ENCODE measurements around the gene FAM151A.
A peak's percentile ranks its signal among the peaks of the same experiment; 100 is the strongest.

FAM151A gene

GRCh38 chr1:54614024-54614423 is 9.3 kb downstream of the FAM151A start:
- no peaks in the 10 kb centered on the region for H3K36me3 Mint-ChIP-seq (ENCODE audit: low read depth)
- H3K27ac Mint-ChIP-seq: no peak overlapping the region
- H3K9me3 Mint-ChIP-seq: no peaks in the 10 kb centered on the region
- no peak for DNase-seq
- no peaks in the 10 kb centered on the region for H3K4me1 Mint-ChIP-seq (ENCODE audit: low read depth)
- H3K4me3 Mint-ChIP-seq: no peak overlapping the region
- no peaks in the 10 kb centered on the region for H3K27me3 Mint-ChIP-seq

- Mint-ChIP-seq H3K36me3 (ENCODE audit: low read depth) (no peaks in the 10 kb centered on the region), H3K9me3 (no peaks in the 10 kb centered on the region), H3K27ac (no peak overlapping the region), H3K4me1 (ENCODE audit: low read depth) (no peaks in the 10 kb centered on the region), H3K27me3 (no peaks in the 10 kb centered on the region), H3K4me3 (no peak overlapping the region)
- no peak for DNase-seq
Observed at GRCh38 chr1:54611621-54612020, 11.7 kb downstream of the FAM151A start.

- Mint-ChIP-seq H3K4me1 (ENCODE audit: low read depth) (no peaks in the 10 kb centered on the region), H3K27ac (no peak overlapping the region), H3K9me3 (no peaks in the 10 kb centered on the region), H3K36me3 (ENCODE audit: low read depth) (no peaks in the 10 kb centered on the region), H3K4me3 (no peak overlapping the region), H3K27me3 (no peaks in the 10 kb centered on the region)
- no peak for DNase-seq
Observed at GRCh38 chr1:54610601-54611580, 12.4 kb downstream of the FAM151A start.

GRCh38 chr1:54610048-54610447 is 13.3 kb downstream of the FAM151A start:
- no peak for DNase-seq
- Mint-ChIP-seq H3K36me3 (ENCODE audit: low read depth) (no peaks in the 10 kb centered on the region), H3K27me3 (no peaks in the 10 kb centered on the region), H3K4me3 (no peak overlapping the region), H3K4me1 (ENCODE audit: low read depth) (peaks cover 4% of the 10 kb centered on the region), H3K9me3 (no peaks in the 10 kb centered on the region), H3K27ac (no peak overlapping the region)

- Mint-ChIP-seq H3K9me3 (no peaks in the 10 kb centered on the region), H3K27ac (no peak overlapping the region), H3K36me3 (ENCODE audit: low read depth) (no peaks in the 10 kb centered on the region), H3K27me3 (no peaks in the 10 kb centered on the region), H3K4me3 (no peak overlapping the region), H3K4me1 (ENCODE audit: low read depth) (peaks cover 10% of the 10 kb centered on the region)
- DNase-seq: no peak
Observed at GRCh38 chr1:54609301-54609921, 13.9 kb downstream of the FAM151A start.

- Mint-ChIP-seq H3K27me3 (no peaks in the 10 kb centered on the region), H3K27ac (no peak overlapping the region), H3K36me3 (ENCODE audit: low read depth) (no peaks in the 10 kb centered on the region), H3K4me1 (ENCODE audit: low read depth) (peaks cover 15% of the 10 kb centered on the region), H3K4me3 (no peak overlapping the region), H3K9me3 (no peaks in the 10 kb centered on the region)
- no peak for DNase-seq
Observed at GRCh38 chr1:54608566-54609230, 14.6 kb downstream of the FAM151A start.

GRCh38 chr1:54607821-54608565 is 15.3 kb downstream of the FAM151A start:
- Mint-ChIP-seq H3K27ac (no peak overlapping the region), H3K27me3 (no peaks in the 10 kb centered on the region)

GRCh38 chr1:54606990-54607325 is 16.4 kb downstream of the FAM151A start:
- H3K4me1 Mint-ChIP-seq (ENCODE audit: low read depth): peaks cover 15% of the 10 kb centered on the region
- H3K4me3 Mint-ChIP-seq: no peak overlapping the region
- no peaks in the 10 kb centered on the region for H3K36me3 Mint-ChIP-seq (ENCODE audit: low read depth)
- H3K9me3 Mint-ChIP-seq: no peaks in the 10 kb centered on the region
- H3K27me3 Mint-ChIP-seq: no peaks in the 10 kb centered on the region
- no peak overlapping the region for H3K27ac Mint-ChIP-seq
- DNase-seq: no peak

More at GRCh38 chr1:54607821-54608565, 15.3 kb downstream of the FAM151A start:
- Mint-ChIP-seq H3K4me1 (ENCODE audit: low read depth) (peaks cover 15% of the 10 kb centered on the region), H3K4me3 (no peak overlapping the region), H3K9me3 (no peaks in the 10 kb centered on the region), H3K36me3 (ENCODE audit: low read depth) (no peaks in the 10 kb centered on the region)
- DNase-seq: no peak

- H3K27me3 Mint-ChIP-seq: no peaks in the 10 kb centered on the region
- H3K27ac Mint-ChIP-seq: no peak overlapping the region
- no peak overlapping the region for H3K4me3 Mint-ChIP-seq
- no peaks in the 10 kb centered on the region for H3K9me3 Mint-ChIP-seq
- no peak for DNase-seq
- H3K36me3 Mint-ChIP-seq (ENCODE audit: low read depth): no peaks in the 10 kb centered on the region
- H3K4me1 Mint-ChIP-seq (ENCODE audit: low read depth): peaks cover 15% of the 10 kb centered on the region
Observed at GRCh38 chr1:54606096-54606989, 17.0 kb downstream of the FAM151A start.

GRCh38 chr1:54604572-54605370 is 18.6 kb downstream of the FAM151A start:
- no peaks in the 10 kb centered on the region for H3K27me3 Mint-ChIP-seq
- peaks cover 15% of the 10 kb centered on the region for H3K4me1 Mint-ChIP-seq (ENCODE audit: low read depth)
- peak; percentile 45 for DNase-seq
- H3K27ac Mint-ChIP-seq: peak overlapping the region; percentile 59
- H3K4me3 Mint-ChIP-seq: no peak overlapping the region
- no peaks in the 10 kb centered on the region for H3K9me3 Mint-ChIP-seq
- no peaks in the 10 kb centered on the region for H3K36me3 Mint-ChIP-seq (ENCODE audit: low read depth)

GRCh38 chr1:54604051-54604450 is 19.3 kb downstream of the FAM151A start:
- Mint-ChIP-seq H3K36me3 (ENCODE audit: low read depth) (no peaks in the 10 kb centered on the region), H3K27ac (no peak overlapping the region), H3K9me3 (no peaks in the 10 kb centered on the region), H3K4me1 (ENCODE audit: low read depth) (peaks cover 15% of the 10 kb centered on the region), H3K27me3 (no peaks in the 10 kb centered on the region), H3K4me3 (no peak overlapping the region)
- DNase-seq: no peak

- H3K4me3 Mint-ChIP-seq: no peak overlapping the region
- H3K27me3 Mint-ChIP-seq: no peaks in the 10 kb centered on the region
- H3K4me1 Mint-ChIP-seq (ENCODE audit: low read depth): peaks cover 15% of the 10 kb centered on the region
- no peaks in the 10 kb centered on the region for H3K9me3 Mint-ChIP-seq
- H3K27ac Mint-ChIP-seq: no peak overlapping the region
- H3K36me3 Mint-ChIP-seq (ENCODE audit: low read depth): no peaks in the 10 kb centered on the region
- DNase-seq: no peak
Observed at GRCh38 chr1:54603241-54603640, 20.1 kb downstream of the FAM151A start.

GRCh38 chr1:54602554-54602953 is 20.8 kb downstream of the FAM151A start:
- H3K27me3 Mint-ChIP-seq: no peaks in the 10 kb centered on the region
- no peak for DNase-seq
- H3K4me1 Mint-ChIP-seq (ENCODE audit: low read depth): peaks cover 15% of the 10 kb centered on the region
- H3K27ac Mint-ChIP-seq: no peak overlapping the region
- H3K4me3 Mint-ChIP-seq: no peak overlapping the region
- H3K9me3 Mint-ChIP-seq: no peaks in the 10 kb centered on the region
- H3K36me3 Mint-ChIP-seq (ENCODE audit: low read depth): no peaks in the 10 kb centered on the region

Data from activated T-cell treated with anti-CD3 and anti-CD28 coated beads, Interleukin-2, amount 50 U/mL, for 24 hours (primary cell).